IMR-90 (cell line): ENCODE data around the gene SVEP1. TPM values are rescaled to one million over a fixed set of nuclear protein-coding genes. Genes with fewer than 3 reads are reported as not detected.

ENCODE experiments used
- ATAC-seq: fragments of 200-7000 bp; cut with Tn5 transposase; 2 replicates; pipeline ENCODE4 v1.9.1; 2020; ENCODE audit warnings: low read depth, mild to moderate bottlenecking, moderate library complexity
- BruUV-seq: library from RNA; stranded (reverse); fragments of 400-500 nt; replicated peaks from 2 replicates; lab custom pipeline; 2021; lab: Mats Ljungman, UMichigan
- CTCF ChIA-PET: fragments of 300-600 bp; formaldehyde crosslinking; extraction: SDS; loops from one replicate; lab custom pipeline; 2021; ENCODE audit warnings: antibody characterized with exemption; lab: Yijun Ruan, JAX
- POLR2A ChIA-PET: fragments of 300-600 bp; sonication (Branson Sonifier 250); formaldehyde crosslinking; loops from one replicate; lab custom pipeline; 2022; ENCODE audit warnings: antibody characterized with exemption; ENCODE audit not compliant: unreplicated experiment; lab: Charles Lee
- DNase-seq: peaks from one replicate; pipeline ENCODE4 v3.0.0; 2013
- H2AFZ ChIP-seq: replicated peaks from 2 replicates; pipeline ENCODE3; 2013; ENCODE audit warnings: low read length, mild to moderate bottlenecking; ENCODE audit not compliant: poor library complexity
- H2AK5ac ChIP-seq: 2 replicates; pipeline ENCODE4 v1.6.1; 2013; ENCODE audit warnings: low read depth, low read length, inconsistent platforms
- H2AK9ac ChIP-seq: replicated peaks from 2 replicates; pipeline ENCODE3; 2013; ENCODE audit warnings: mild to moderate bottlenecking, low read depth, low read length, moderate library complexity; ENCODE audit not compliant: poor library complexity
- H2BK120ac ChIP-seq: 2 replicates; pipeline ENCODE4 v1.6.1; 2013; ENCODE audit warnings: low read depth, low read length, inconsistent platforms
- H2BK15ac ChIP-seq: 3 replicates; pipeline ENCODE4 v1.6.1; 2013; ENCODE audit warnings: low read depth, low read length, inconsistent platforms
- H2BK20ac ChIP-seq: 2 replicates; pipeline ENCODE4 v1.6.1; 2013; ENCODE audit warnings: low read depth, mild to moderate bottlenecking, inconsistent platforms, low read length, moderate library complexity
- H2BK5ac ChIP-seq: 2 replicates; pipeline ENCODE4 v1.6.1; 2013; ENCODE audit warnings: mild to moderate bottlenecking, low read depth, low read length, inconsistent platforms; ENCODE audit not compliant: poor library complexity, severe bottlenecking
- H3K14ac ChIP-seq: replicated peaks from 2 replicates; pipeline ENCODE4 v1.6.1; 2013; ENCODE audit warnings: low read depth, low read length, inconsistent platforms
- H3K18ac ChIP-seq: 2 replicates; pipeline ENCODE4 v1.6.1; 2013; ENCODE audit warnings: low read depth, low read length, control low read depth
- H3K23ac ChIP-seq: 2 replicates; pipeline ENCODE4 v1.6.1; 2013; ENCODE audit warnings: low read depth, low read length, inconsistent platforms
- H3K27ac ChIP-seq: 2 replicates; pipeline ENCODE4 v1.5.1; 2013; ENCODE audit warnings: mild to moderate bottlenecking, control low read depth, low read length; ENCODE audit not compliant: insufficient read depth
- H3K27me3 ChIP-seq: 2 replicates; pipeline ENCODE4 v1.6.1; 2013; ENCODE audit warnings: low read length; ENCODE audit not compliant: control insufficient read depth, insufficient read depth
- H3K36me3 ChIP-seq: 2 replicates; pipeline ENCODE4 v1.6.1; 2013; ENCODE audit warnings: low read length, mixed read lengths; ENCODE audit not compliant: control insufficient read depth, insufficient read depth
- H3K4ac ChIP-seq: 2 replicates; pipeline ENCODE4 v1.6.1; 2013; ENCODE audit warnings: low read depth, low read length, inconsistent platforms
- H3K4me1 ChIP-seq: 2 replicates; pipeline ENCODE4 v1.6.1; 2013; ENCODE audit warnings: low read length, mixed read lengths; ENCODE audit not compliant: control insufficient read depth, insufficient read depth
- H3K4me2 ChIP-seq: 2 replicates; pipeline ENCODE4 v1.6.1; 2013; ENCODE audit warnings: low read depth, mild to moderate bottlenecking, control low read depth, low read length, moderate library complexity
- H3K4me3 ChIP-seq: 2 replicates; pipeline ENCODE4 v1.5.1; 2013; ENCODE audit warnings: low read depth, mild to moderate bottlenecking, control low read depth, low read length, moderate library complexity; ENCODE audit not compliant: insufficient read depth
- H3K56ac ChIP-seq: 2 replicates; pipeline ENCODE4 v1.6.1; 2013; ENCODE audit warnings: low read length, inconsistent platforms; ENCODE audit not compliant: insufficient read depth; ENCODE audit errors: extremely low read depth
- H3K79me1 ChIP-seq, 2 experiments: 2 replicates each; pipeline ENCODE4 v1.6.1; 2013; ENCODE audit warnings: low read length in 2 of 2, inconsistent platforms in 1 of 2, low read depth in 1 of 2
- H3K9ac ChIP-seq: 2 replicates; pipeline ENCODE4 v1.6.1; 2013; ENCODE audit warnings: low read depth, low read length, control low read depth
- H3K9me1 ChIP-seq: 2 replicates; pipeline ENCODE4 v1.6.1; 2013; ENCODE audit warnings: low read length, inconsistent platforms; ENCODE audit not compliant: insufficient read depth
- H3K9me3 ChIP-seq: 2 replicates; pipeline ENCODE4 v1.6.1; 2013; ENCODE audit warnings: low read length; ENCODE audit not compliant: control insufficient read depth, insufficient read depth
- H4K20me1 ChIP-seq: 2 replicates; pipeline ENCODE4 v1.6.1; 2013; ENCODE audit warnings: low read length, inconsistent platforms; ENCODE audit not compliant: insufficient read depth
- H4K5ac ChIP-seq: 2 replicates; pipeline ENCODE4 v1.6.1; 2013; ENCODE audit warnings: mild to moderate bottlenecking, low read depth, low read length, control low read depth
- H4K8ac ChIP-seq, 2 experiments: 2 replicates each; pipeline ENCODE4 v1.6.1; 2013; ENCODE audit warnings: low read depth in 2 of 2, low read length in 2 of 2, control low read depth in 1 of 2, inconsistent platforms in 1 of 2
- H4K91ac ChIP-seq: 2 replicates; pipeline ENCODE4 v1.6.1; 2013; ENCODE audit warnings: low read depth, low read length, inconsistent platforms; ENCODE audit not compliant: insufficient read depth
- FOS ChIP-seq: fragments of 150-350 bp; IDR thresholded peaks from 2 replicates; pipeline ENCODE4 v1.6.1; 2016; ENCODE audit warnings: low read depth, low read length
- MAFK ChIP-seq: IDR thresholded peaks from 2 replicates; pipeline ENCODE4 v1.6.1; 2012; ENCODE audit warnings: low read depth, low read length, improper control_type of control experiment
- MXI1 ChIP-seq: IDR thresholded peaks from 2 replicates; pipeline ENCODE4 v1.6.1; 2012; ENCODE audit warnings: low read depth, mild to moderate bottlenecking, low read length, moderate library complexity, borderline replicate concordance
- NFE2L2 ChIP-seq: fragments of 150-350 bp; IDR thresholded peaks from 2 replicates; pipeline ENCODE4 v1.6.1; 2016; ENCODE audit warnings: low read depth, mild to moderate bottlenecking, low read length
- RCOR1 ChIP-seq: IDR thresholded peaks from 2 replicates; pipeline ENCODE4 v1.6.1; 2012; ENCODE audit warnings: mild to moderate bottlenecking, low read length, improper control_type of control experiment; ENCODE audit not compliant: insufficient replicate concordance
- RFX5 ChIP-seq: IDR thresholded peaks from 2 replicates; pipeline ENCODE4 v1.8.0; 2012; ENCODE audit warnings: low read depth, mild to moderate bottlenecking, low read length, moderate library complexity
- SMC3 ChIP-seq: fragments of 150-350 bp; IDR thresholded peaks from 2 replicates; pipeline ENCODE4 v1.6.1; 2016; ENCODE audit warnings: low read depth, mild to moderate bottlenecking, antibody characterized with exemption, low read length, moderate library complexity
- WGBS, 2 experiments: methylation state at CpG; one replicate each; pipeline versions ENCODE4 v1.1.5 to v1.1.7; 2013; ENCODE audit warnings: missing lambda C conversion rate in 2 of 2; ENCODE audit not compliant: insufficient read length in 1 of 2; ENCODE audit errors: extremely low coverage in 2 of 2; 5-methylcytosine and 5-hydroxymethylcytosine counted together
- dilution Hi-C: fragments of 300-500 bp; cut with HindIII; formaldehyde crosslinking; loops from one replicate; pipeline ENCODE4 v1.14.3; 2018; ENCODE audit warnings: low sequenced_read_pairs; ENCODE audit not compliant: unreplicated experiment
- in situ Hi-C: fragments of 300-500 bp; cut with MboI; formaldehyde crosslinking; loops from 3 replicates; pipeline ENCODE4 v1.14.3; 2019; ENCODE audit warnings: low sequenced_read_pairs, inconsistent platforms, mixed read lengths
- intact Hi-C: fragments of 100-400 bp; cut with micrococcal nuclease; formaldehyde crosslinking; loops from 2 replicates; pipeline ENCODE4 v1.10.0; 2022
- polyA plus RNA-seq, 3 experiments: library from polyadenylated mRNA; depleted of rRNA; stranded (reverse); fragments of >200 nt; gene quantifications; 2 replicates each; pipeline ENCODE4 v1.2.3, GENCODE V29; 2012; ENCODE audit warnings: low replicate concordance in 1 of 3
- total RNA-seq: library from RNA; depleted of rRNA; stranded (reverse); fragments of >200 nt; gene quantifications from 2 replicates; pipeline ENCODE4 v1.2.3, GENCODE V29; 2012

The SVEP1 gene
- total and polyA plus RNA-seq, 2 of the 4 experiments (the other 2 are of a cell fraction): 4.8 to 16.7 TPM

GRCh38 chr9:110330484-110331105 lies 248.9 kb downstream of the SVEP1 start:
- TF ChIP-seq FOS (no peak), MAFK (no peak), RFX5 (no peak), SMC3 (no peak), MXI1 (no peak), NFE2L2 (no peak), RCOR1 (no peak)
- no peak overlapping the region for H2BK15ac ChIP-seq
- H4K8ac ChIP-seq: no peak overlapping the region
- DNase-seq: no peak
- H3K4me2 ChIP-seq: no peak overlapping the region
- H3K4me3 ChIP-seq: no peak overlapping the region
- dilution Hi-C loops (no loop called here), intact Hi-C loops (no loop called here), in situ Hi-C loops (loop anchor here (5.0 kb wide), 1 partner anchor 52 kb away; no protein-coding TSS in a partner anchor)
- WGBS, 2 experiments: 100% methylated on average over 1 of the region's 1 CpG
- no peak overlapping the region for H2BK20ac ChIP-seq
- H3K9ac ChIP-seq: no peak overlapping the region
- no peak overlapping the region for H2AFZ ChIP-seq
- H2AK9ac ChIP-seq: no peak overlapping the region
- H3K4me1 ChIP-seq: no peaks in the 10 kb centered on the region
- H3K18ac ChIP-seq: no peak overlapping the region; the same call in 1 of the 2 replicates
- no peak overlapping the region for H2BK120ac ChIP-seq
- H3K27ac ChIP-seq: no peak overlapping the region
- no peaks in the 10 kb centered on the region for H3K36me3 ChIP-seq
- no peak overlapping the region for H2BK5ac ChIP-seq
- no peak overlapping the region for H4K5ac ChIP-seq
- H3K4ac ChIP-seq: no peak overlapping the region
- no peak overlapping the region for H3K56ac ChIP-seq
- H4K91ac ChIP-seq: no peak overlapping the region
- H3K9me3 ChIP-seq: peaks cover 3% of the 10 kb centered on the region; the same call in 1 of the 2 replicates
- H3K9me1 ChIP-seq: 0 out of 2 replicates have a peak, but pooled peaks cover 3% of the 10 kb centered on the region
- H3K79me1 ChIP-seq: no peaks in the 10 kb centered on the region
- no peak overlapping the region for H3K23ac ChIP-seq
- H4K20me1 ChIP-seq: no peaks in the 10 kb centered on the region
- ChIA-PET POLR2A (no interaction called here), CTCF (no interaction called here)
- no peak overlapping the region for H3K14ac ChIP-seq
- BruUV-seq: no TSS peak
- H3K27me3 ChIP-seq: no peaks in the 10 kb centered on the region; the same call in 1 of the 2 replicates
- ATAC-seq: no peak
- no peak overlapping the region for H2AK5ac ChIP-seq
